ENCODE measurements around the gene HEATR5A.

- no peak for TF ChIP-seq EZH2 (IDR thresholded peaks at IDR 0.05; ENCODE audit: borderline replicate concordance, low read length)
- TF ChIP-seq CTCF (IDR thresholded peaks at IDR 0.05; ENCODE audit: low read length), result no peak
These were observed 57.6 kb downstream of the HEATR5A start for GRCh38 chr14:31362746-31363145.
